Caco-2 (cell line): ENCODE data around the gene PAN2. TPM values are rescaled to one million over a fixed set of nuclear protein-coding genes. Genes with fewer than 3 reads are reported as not detected.
"Not testable (repeated sequence)": the region's sequence is repeated elsewhere in the genome, so short reads cannot be mapped to it uniquely, and the experiment has no call there.

Experiments used
- BruUV-seq: library from RNA; stranded (reverse); fragments of 400-500 nt; replicated peaks from 2 replicates; lab custom pipeline; 2021; lab: Mats Ljungman, UMichigan
- CTCF ChIA-PET: fragments of 300-600 bp; sonication (Branson Sonifier 250); formaldehyde crosslinking; loops from one replicate; lab custom pipeline; 2022; ENCODE audit warnings: antibody characterized with exemption; lab: Charles Lee
- POLR2A ChIA-PET: fragments of 300-600 bp; sonication (Branson Sonifier 250); formaldehyde crosslinking; loops from one replicate; lab custom pipeline; 2022; ENCODE audit warnings: antibody characterized with exemption; lab: Charles Lee
- DNase-seq, 2 experiments: peaks; one replicate each; pipeline versions ENCODE4 v3.0.0 to v3.0.0-alpha.2; 2020 to 2022
- H3K27me3 ChIP-seq: replicated peaks from 2 replicates; pipeline ENCODE4 v1.6.0; 2011; ENCODE audit warnings: low read length; ENCODE audit not compliant: control insufficient read depth, insufficient read depth
- H3K36me3 ChIP-seq: 2 replicates; pipeline ENCODE4 v1.5.1; 2011; ENCODE audit warnings: low read length; ENCODE audit not compliant: control insufficient read depth, insufficient read depth
- H3K4me1 ChIP-seq: fragments of 250-450 bp; sonication (Bioruptor Pico); 2 replicates; pipeline ENCODE4 v1.5.1; 2020; ENCODE audit warnings: mild to moderate bottlenecking
- H3K4me3 ChIP-seq: 2 replicates; pipeline ENCODE4 v1.5.1; 2011; ENCODE audit warnings: low read depth, mild to moderate bottlenecking, control low read depth, low read length
- H3K9me3 ChIP-seq: fragments of 250-450 bp; sonication (Bioruptor Pico); 2 replicates; pipeline ENCODE4 v1.5.1; 2020; ENCODE audit warnings: mild to moderate bottlenecking, moderate library complexity
- H3K27ac Mint-ChIP-seq: one replicate; pipeline ENCODE4 v1.8.0; 2022; ENCODE audit warnings: mixed read lengths; ENCODE audit not compliant: unreplicated experiment
- H3K27me3 Mint-ChIP-seq: one replicate; pipeline ENCODE4 v1.8.0; 2022; ENCODE audit warnings: mixed read lengths; ENCODE audit not compliant: insufficient read depth, unreplicated experiment
- H3K36me3 Mint-ChIP-seq: one replicate; pipeline ENCODE4 v1.8.0; 2022; ENCODE audit warnings: mild to moderate bottlenecking, mixed read lengths; ENCODE audit not compliant: insufficient read depth, unreplicated experiment
- H3K4me1 Mint-ChIP-seq: one replicate; pipeline ENCODE4 v1.8.0; 2022; ENCODE audit warnings: low read depth, mixed read lengths; ENCODE audit not compliant: unreplicated experiment
- H3K4me3 Mint-ChIP-seq: one replicate; pipeline ENCODE4 v1.8.0; 2022; ENCODE audit warnings: mild to moderate bottlenecking, moderate library complexity, mixed read lengths; ENCODE audit not compliant: unreplicated experiment
- H3K9me3 Mint-ChIP-seq: one replicate; pipeline ENCODE4 v1.8.0; 2022; ENCODE audit warnings: mixed read lengths; ENCODE audit not compliant: unreplicated experiment
- CTCF ChIP-seq, 2 experiments: fragments of 200-600 bp in 1 of 2; IDR thresholded peaks; 1 replicate in 1 of 2; 2 replicates in 1 of 2; pipeline versions ENCODE4 v1.5.1 to v1.8.0; 2011 to 2022; ENCODE audit warnings: antibody characterized with exemption in 1 of 2, control low read depth in 1 of 2, inconsistent platforms in 1 of 2, low read depth in 1 of 2, low read length in 1 of 2, mild to moderate bottlenecking in 1 of 2, moderate library complexity in 1 of 2; ENCODE audit not compliant: insufficient read depth in 1 of 2, severe bottlenecking in 1 of 2, unreplicated experiment in 1 of 2
- intact Hi-C: fragments of 100-400 bp; cut with micrococcal nuclease; formaldehyde crosslinking; loops from one replicate; pipeline ENCODE4 v1.10.0; 2022; ENCODE audit not compliant: unreplicated experiment
- total RNA-seq: library from RNA; stranded (reverse); gene quantifications from 2 replicates; pipeline ENCODE4 v1.2.3, GENCODE V29; 2022

Gene PAN2
- total RNA-seq, 1 experiment from 2014 or later, result 30.0 TPM

GRCh38 chr12:56278905-56279304 lies 54.9 kb downstream of the PAN2 start:
- Mint-ChIP-seq H3K4me3 (no peak overlapping the region), H3K4me1 (no peaks in the 10 kb centered on the region), H3K9me3 (no peaks in the 10 kb centered on the region), H3K27ac (no peak overlapping the region), H3K36me3 (peaks cover 90% of the 10 kb centered on the region), H3K27me3 (no peaks in the 10 kb centered on the region)
- Histone ChIP-seq H3K4me1 (no peaks in the 10 kb centered on the region), H3K36me3 (peaks cover 1% of the 10 kb centered on the region), H3K27me3 (no peaks in the 10 kb centered on the region), H3K9me3 (no peaks in the 10 kb centered on the region), H3K4me3 (no peak overlapping the region)
- intact Hi-C loops, result no loop called here
- BruUV-seq, result no TSS peak
- DNase-seq, result no peak
- no peak for TF ChIP-seq CTCF (IDR thresholded peaks at IDR 0.05; ENCODE audit: insufficient read depth in 1 of 2, low read depth in 1 of 2, low read length in 1 of 2, severe bottlenecking in 1 of 2, unreplicated experiment in 1 of 2)
- CTCF ChIA-PET, result no interaction called here
- POLR2A ChIA-PET, result interaction anchor here (0.6 kb wide), 1 partner anchor 151 kb away, joined by 7 read pairs; no protein-coding TSS in a partner anchor

GRCh38 chr12:56274299-56274698 lies 59.5 kb downstream of the PAN2 start:
- no peaks in the 10 kb centered on the region for H3K27me3 Mint-ChIP-seq
- peaks cover 88% of the 10 kb centered on the region for H3K36me3 Mint-ChIP-seq
- POLR2A ChIA-PET, result interaction anchor here (0.7 kb wide), 1 partner anchor 17 kb away, joined by 3 read pairs; no protein-coding TSS in a partner anchor
- no peak overlapping the region for H3K4me3 ChIP-seq
- no peak for TF ChIP-seq CTCF (IDR thresholded peaks at IDR 0.05; ENCODE audit: insufficient read depth in 1 of 2, low read depth in 1 of 2, low read length in 1 of 2, severe bottlenecking in 1 of 2, unreplicated experiment in 1 of 2)
- intact Hi-C loops, result loop anchor here (5.0 kb wide), 1 partner anchor 82 kb away; no protein-coding TSS in a partner anchor
- H3K9me3 ChIP-seq, result no peaks in the 10 kb centered on the region
- no TSS peak for BruUV-seq
- H3K27me3 ChIP-seq, result no peaks in the 10 kb centered on the region
- H3K4me1 ChIP-seq, result no peaks in the 10 kb centered on the region
- no peaks in the 10 kb centered on the region; the same call in none of the 2 replicates for H3K36me3 ChIP-seq
- H3K27ac Mint-ChIP-seq, result no peak overlapping the region
- H3K4me1 Mint-ChIP-seq, result no peaks in the 10 kb centered on the region
- H3K9me3 Mint-ChIP-seq, result no peaks in the 10 kb centered on the region
- DNase-seq, result no peak
- H3K4me3 Mint-ChIP-seq, result no peak overlapping the region
- CTCF ChIA-PET, result no interaction called here

GRCh38 chr12:56272468-56272867 lies 61.3 kb downstream of the PAN2 start:
- intact Hi-C loops, result loop anchor here (5.0 kb wide), 1 partner anchor 80 kb away; no protein-coding TSS in a partner anchor
- H3K36me3 ChIP-seq, result not testable (repeated sequence)

More at GRCh38 chr12:56272468-56272867, 61.3 kb downstream of the PAN2 start:
- CTCF ChIA-PET, H3K27me3 ChIP-seq, H3K4me1 ChIP-seq, H3K27me3 Mint-ChIP-seq, POLR2A ChIA-PET, H3K4me3 Mint-ChIP-seq, DNase-seq, H3K4me1 Mint-ChIP-seq, H3K4me3 ChIP-seq, H3K9me3 Mint-ChIP-seq, H3K27ac Mint-ChIP-seq, H3K9me3 ChIP-seq: not testable (repeated sequence)
- TSS peak; percentile 61 for BruUV-seq
- H3K36me3 Mint-ChIP-seq, result peaks cover 76% of the 10 kb centered on the region
